ENCODE results near the gene GALNTL6.

Gene GALNTL6

DNA sequence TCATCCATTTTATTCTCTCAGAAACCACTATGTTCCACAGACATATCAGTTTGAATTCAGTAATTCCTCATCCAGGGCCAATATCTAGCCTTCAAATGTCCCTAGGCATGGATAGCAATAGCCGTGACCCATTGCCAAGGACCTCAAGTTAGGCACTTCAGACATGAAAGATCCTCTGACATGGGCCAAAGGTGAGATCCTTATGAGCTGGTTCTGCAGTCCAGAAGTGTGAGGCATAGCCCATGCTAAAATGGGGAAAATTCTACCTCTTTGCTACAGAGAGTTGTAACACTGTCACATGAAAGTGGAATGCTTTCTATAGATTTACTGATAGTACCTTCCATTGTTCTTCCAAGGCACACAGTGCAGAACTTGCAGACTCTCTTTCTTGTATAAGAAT, 1005.7 kb downstream of the GALNTL6 start:
- no peak for DNase-seq (ENCODE audit: low read depth)

DNA sequence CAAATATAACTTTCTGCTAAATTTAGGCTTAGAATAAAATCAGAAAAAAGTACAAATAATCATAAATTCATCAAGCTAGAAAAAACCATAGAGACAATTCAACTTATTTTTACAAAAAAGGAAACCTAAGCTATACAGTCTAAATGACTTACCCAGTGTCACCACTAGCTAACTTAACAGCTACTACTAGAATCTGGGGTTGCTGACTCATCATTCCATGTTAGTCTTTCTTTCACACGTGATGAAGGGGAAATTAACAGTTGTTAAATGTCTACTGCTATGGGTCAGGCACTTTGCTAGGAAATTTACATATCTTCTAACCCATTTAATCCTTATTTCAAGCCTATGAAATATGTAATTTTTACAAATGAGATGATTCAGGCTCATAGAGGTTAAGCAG, 1006.1 kb downstream of the GALNTL6 start:
- no peak for DNase-seq (ENCODE audit: low read depth)

GRCh38 chr4:172822331-172822730, 1009.1 kb downstream of the GALNTL6 start:
- DNase-seq (ENCODE audit: low read depth): no peak

DNA sequence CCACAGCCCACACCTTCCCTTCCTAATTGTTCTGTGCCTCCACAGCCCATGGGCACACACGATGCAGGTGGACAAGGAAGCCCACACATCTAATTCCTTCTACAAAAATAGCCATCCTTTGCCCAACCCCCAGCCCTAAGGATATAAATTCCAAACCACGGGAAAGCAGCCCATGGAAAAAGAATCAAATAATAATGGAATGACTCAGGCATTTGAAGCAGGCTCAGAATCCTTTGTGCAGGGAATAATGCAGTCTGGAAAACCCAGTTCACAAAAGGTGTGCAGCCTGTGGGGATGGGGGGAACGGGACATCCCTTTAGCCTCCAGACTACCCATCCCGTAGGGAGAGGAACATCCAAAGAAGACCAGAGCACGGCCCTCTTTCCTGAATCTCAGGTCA, 1013.1 kb downstream of the GALNTL6 start:
- DNase-seq (ENCODE audit: low read depth): no peak

- no peak for DNase-seq (ENCODE audit: low read depth)
Measured at GRCh38 chr4:172826861-172827260, 1013.7 kb downstream of the GALNTL6 start.

GRCh38 chr4:172830295-172830764, 1017.1 kb downstream of the GALNTL6 start:
- DNase-seq (ENCODE audit: low read depth): no peak

GRCh38 chr4:172836661-172837060, 1023.5 kb downstream of the GALNTL6 start:
- no peak for DNase-seq (ENCODE audit: low read depth)

- DNase-seq (ENCODE audit: low read depth): no peak
Measured at GRCh38 chr4:172838111-172838510, 1024.9 kb downstream of the GALNTL6 start.

- DNase-seq (ENCODE audit: low read depth): no peak
Measured at GRCh38 chr4:172838943-172839342, 1025.7 kb downstream of the GALNTL6 start.

GRCh38 chr4:172842779-172843178, 1029.6 kb downstream of the GALNTL6 start:
- no peak for DNase-seq (ENCODE audit: low read depth)

GRCh38 chr4:172843192-172843591, 1030.0 kb downstream of the GALNTL6 start:
- no peak for DNase-seq (ENCODE audit: low read depth)

- no peak for DNase-seq (ENCODE audit: low read depth)
Measured at GRCh38 chr4:172844556-172844955, 1031.4 kb downstream of the GALNTL6 start.

- no peak for DNase-seq (ENCODE audit: low read depth)
Measured at GRCh38 chr4:172845281-172845680, 1032.1 kb downstream of the GALNTL6 start.

DNA sequence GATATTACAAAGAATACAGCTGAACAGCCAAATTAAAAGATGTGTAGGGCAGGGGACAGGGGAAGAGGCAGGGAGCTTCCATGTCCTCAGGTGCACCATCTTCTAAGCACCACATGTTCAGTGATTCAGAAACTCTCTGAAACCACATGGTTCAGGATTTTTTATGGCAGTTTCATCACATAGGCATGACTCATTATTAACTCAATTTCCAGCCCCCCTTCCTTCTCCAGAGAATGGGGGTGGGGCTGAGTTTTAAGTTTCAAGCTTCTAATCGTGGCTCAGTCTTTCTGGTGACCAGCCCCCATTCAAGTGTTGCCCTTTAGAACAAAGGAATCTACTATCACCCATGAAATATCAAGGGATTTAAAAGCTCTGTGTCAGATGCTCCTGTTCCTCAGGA, 1037.6 kb downstream of the GALNTL6 start:
- no peak for DNase-seq (ENCODE audit: low read depth)

- no peak for DNase-seq (ENCODE audit: low read depth)
Measured at GRCh38 chr4:172851534-172851933, 1038.3 kb downstream of the GALNTL6 start.

DNA sequence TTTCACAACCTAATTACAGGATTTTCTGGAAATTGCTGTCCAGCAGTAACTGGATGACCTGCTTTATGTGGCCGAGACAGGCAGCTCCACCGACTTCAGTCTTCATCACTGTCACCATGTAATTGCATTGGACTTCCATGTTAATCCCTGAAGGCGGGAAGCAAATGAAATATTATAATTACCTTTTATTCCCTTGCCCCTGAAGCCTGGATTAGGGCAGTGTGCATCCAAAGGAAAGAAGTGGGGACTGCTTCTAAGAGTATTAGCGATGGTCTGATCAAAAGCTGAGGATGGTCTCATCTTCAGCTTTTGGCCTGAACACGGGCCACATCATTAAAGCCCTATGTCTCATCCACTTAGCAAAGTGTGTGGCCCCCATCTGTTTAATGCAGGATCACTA, 1043.8 kb downstream of the GALNTL6 start:
- DNase-seq (ENCODE audit: low read depth): no peak

DNA sequence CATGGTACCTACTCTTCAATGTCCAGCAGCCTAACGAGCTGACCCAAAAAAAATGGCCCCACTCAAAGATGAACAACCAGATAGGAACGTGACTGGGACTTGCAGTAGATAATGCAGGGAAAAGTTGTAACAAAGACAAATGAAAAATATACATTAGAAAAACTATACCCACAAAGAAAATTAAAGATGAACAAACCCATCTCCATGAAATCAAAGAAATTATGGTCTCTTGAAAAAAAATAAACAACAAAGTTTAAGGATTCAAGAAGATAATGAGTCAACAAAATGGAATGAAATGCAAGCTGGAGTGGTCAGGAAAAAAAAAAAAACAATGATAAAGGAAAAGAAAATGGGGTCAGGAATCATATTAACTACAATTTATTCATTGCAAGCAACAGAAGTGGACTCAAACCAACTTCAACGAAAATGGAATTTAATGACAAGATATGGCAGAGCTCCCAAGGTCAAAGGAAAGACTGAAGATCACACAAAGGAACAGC, 1045.6 kb downstream of the GALNTL6 start:
- no peak for DNase-seq (ENCODE audit: low read depth)

DNA sequence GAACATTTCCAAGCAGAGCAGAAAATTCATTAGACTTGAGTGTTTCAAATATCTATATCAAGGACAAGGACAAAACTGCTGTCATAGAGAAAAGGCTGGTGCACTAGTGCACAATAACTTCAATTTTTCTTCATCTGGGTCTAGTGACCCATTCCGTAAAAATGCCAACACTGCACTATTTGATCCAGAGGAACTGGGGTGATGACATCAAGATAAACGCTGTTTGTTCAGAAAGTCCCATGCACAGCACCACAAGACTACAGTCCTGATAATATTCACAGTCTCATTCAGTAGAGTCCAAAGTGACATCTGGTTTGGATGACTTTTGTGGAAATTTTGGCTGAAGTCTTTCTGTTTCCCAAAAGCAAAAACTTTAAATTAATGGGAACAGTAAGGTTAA, 1051.9 kb downstream of the GALNTL6 start:
- DNase-seq (ENCODE audit: low read depth): no peak

DNA sequence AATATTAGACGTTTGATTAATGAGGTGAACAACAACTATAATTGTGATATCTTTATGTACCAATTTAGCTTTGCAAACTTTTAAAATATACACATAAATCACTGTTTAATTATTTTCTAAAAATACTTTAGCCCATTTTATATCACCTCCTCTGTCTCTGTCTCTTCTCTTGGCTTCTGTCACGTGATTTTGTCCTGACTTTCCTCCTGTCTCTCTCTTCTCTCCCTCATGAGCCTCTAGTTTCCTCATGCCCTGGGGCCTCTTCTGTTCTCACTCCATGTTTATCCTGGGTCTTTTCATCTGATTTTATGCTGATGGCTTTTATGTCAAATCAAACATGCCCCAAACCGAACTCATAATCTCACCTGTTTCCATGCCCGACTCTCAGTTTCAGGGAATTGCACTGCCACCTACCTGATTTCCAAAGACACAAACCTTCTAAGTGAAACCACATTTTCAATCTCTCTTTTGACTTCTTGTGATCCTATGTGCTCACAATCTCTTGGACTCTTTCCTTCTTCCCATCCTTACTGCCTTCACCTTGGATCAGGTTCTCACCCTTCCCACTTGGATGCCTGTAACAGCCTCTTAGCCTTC, 1052.4 kb downstream of the GALNTL6 start:
- DNase-seq (ENCODE audit: low read depth): no peak

DNA sequence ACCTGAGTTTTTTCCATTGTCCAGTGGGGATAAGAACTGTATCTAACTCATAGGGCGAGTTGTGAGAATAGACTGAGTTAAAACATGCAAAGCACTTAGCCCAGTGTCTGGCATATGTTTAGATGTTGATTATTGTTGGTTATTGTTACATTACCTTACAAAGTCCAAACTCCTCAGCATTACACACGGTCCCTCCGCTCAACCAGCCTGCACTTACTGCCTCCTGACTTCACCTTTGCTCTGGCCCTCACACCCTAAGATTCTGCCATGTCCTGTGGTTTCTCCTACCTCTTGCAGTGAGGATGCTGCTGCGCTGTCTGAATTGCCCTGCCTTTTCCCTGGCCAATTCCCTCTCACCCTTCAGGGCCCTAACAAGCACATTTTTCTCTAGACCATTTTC, 1053.2 kb downstream of the GALNTL6 start:
- no peak for DNase-seq (ENCODE audit: low read depth)

GRCh38 chr4:172867835-172868234, 1054.6 kb downstream of the GALNTL6 start:
- DNase-seq (ENCODE audit: low read depth): no peak

GRCh38 chr4:172868271-172868670, 1055.1 kb downstream of the GALNTL6 start:
- DNase-seq (ENCODE audit: low read depth): no peak

DNA sequence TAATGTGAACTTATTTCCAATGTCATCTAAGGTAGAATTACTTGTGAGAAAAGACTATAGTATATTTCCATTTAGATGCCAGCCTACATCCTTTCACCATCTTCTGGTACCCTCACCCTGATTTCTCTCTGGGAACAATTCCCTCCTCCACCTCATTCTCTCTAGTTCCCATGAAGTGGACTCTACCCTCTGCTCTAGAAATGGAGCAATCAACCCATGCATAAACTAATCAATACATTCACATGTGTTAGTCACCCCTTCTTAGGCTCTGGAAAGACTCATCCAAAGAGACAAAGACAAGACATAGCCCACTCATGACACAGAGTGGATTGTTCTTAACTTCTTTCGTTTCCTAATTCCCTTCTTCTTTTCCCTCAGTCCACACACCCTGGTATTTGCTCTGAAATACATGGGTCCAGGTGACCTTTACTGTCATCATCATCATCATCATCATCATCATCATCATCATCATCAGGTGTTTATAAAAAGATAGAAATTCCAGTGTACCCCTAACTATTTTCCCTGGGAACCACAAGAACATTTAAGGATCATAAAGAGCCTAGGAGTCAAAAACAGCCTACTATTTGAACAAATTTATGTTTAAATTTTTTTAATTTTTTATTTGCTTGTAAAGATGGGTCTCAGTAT, 1056.5 kb downstream of the GALNTL6 start:
- no peak for DNase-seq (ENCODE audit: low read depth)

DNA sequence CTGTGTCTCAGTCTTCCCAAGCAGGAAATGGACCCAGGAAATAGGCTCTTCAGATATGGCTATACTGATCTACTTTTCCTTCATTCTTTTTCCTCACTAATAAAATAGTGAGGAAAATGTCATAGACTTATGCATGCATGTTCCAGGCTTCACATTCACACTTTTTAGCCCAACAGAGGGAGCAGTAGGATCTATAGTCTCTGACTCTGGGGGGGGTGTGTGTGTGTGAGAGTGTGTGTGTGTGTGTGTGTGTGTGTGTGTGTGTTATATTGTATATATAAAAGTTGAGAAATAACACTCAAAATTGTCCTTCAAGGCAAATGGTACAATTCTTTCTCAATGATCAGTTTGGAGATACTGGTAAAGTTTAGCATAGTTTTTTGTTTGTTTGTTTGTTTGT, 1058.2 kb downstream of the GALNTL6 start:
- DNase-seq (ENCODE audit: low read depth): no peak

Data from CMK (cell line).